Measurements from ENCODE around the gene OGFR.

GRCh38 chr20:62785393-62785792, 19.2 kb upstream of the OGFR start:
- TF ChIP-seq CTCF (IDR thresholded peaks at IDR 0.05), result no peak
- no peak for TF ChIP-seq REST (IDR thresholded peaks at IDR 0.05; ENCODE audit: insufficient read depth in 1 of 2, low read depth in 2 of 2, low read length in 1 of 2)
